ENCODE data around the gene SLC25A13.

SLC25A13 gene

GRCh38 chr7:96311967-96312366 lies 9.9 kb downstream of the SLC25A13 start:
- Histone ChIP-seq H3K27me3 (ENCODE audit: control insufficient read depth in 1 of 2, insufficient read depth in 2 of 2, low read length in 2 of 2) (no peaks in the 10 kb centered on the region), H3K4me1 (ENCODE audit: control insufficient read depth, insufficient read depth, low read length) (no peaks in the 10 kb centered on the region), H3K27ac (ENCODE audit: low read length) (no peak overlapping the region), H3K4me3 (ENCODE audit: low read length in 2 of 2) (no peak overlapping the region), H3K9me3 (ENCODE audit: control insufficient read depth in 2 of 2, low read length in 2 of 2) (no peaks in the 10 kb centered on the region), H3K9ac (ENCODE audit: low read length in 2 of 2) (no peak overlapping the region), H3K36me3 (ENCODE audit: control insufficient read depth in 2 of 2, insufficient read depth in 2 of 2, low read length in 2 of 2) (no peaks in the 10 kb centered on the region)

GRCh38 chr7:96310110-96310509 lies 11.8 kb downstream of the SLC25A13 start:
- no peak overlapping the region for H3K4me3 ChIP-seq (ENCODE audit: low read length in 2 of 2)
- H3K27ac ChIP-seq (ENCODE audit: low read length), result no peak overlapping the region
- H3K36me3 ChIP-seq (ENCODE audit: control insufficient read depth in 2 of 2, insufficient read depth in 2 of 2, low read length in 2 of 2), result no peaks in the 10 kb centered on the region
- no peaks in the 10 kb centered on the region for H3K27me3 ChIP-seq (ENCODE audit: control insufficient read depth in 1 of 2, insufficient read depth in 2 of 2, low read length in 2 of 2)
- no peak overlapping the region for H3K9ac ChIP-seq (ENCODE audit: low read length in 2 of 2)
- no peaks in the 10 kb centered on the region for H3K9me3 ChIP-seq (ENCODE audit: control insufficient read depth in 2 of 2, low read length in 2 of 2)
- H3K4me1 ChIP-seq (ENCODE audit: control insufficient read depth, insufficient read depth, low read length), result no peaks in the 10 kb centered on the region

GRCh38 chr7:96308950-96309263 lies 13.0 kb downstream of the SLC25A13 start:
- no peak overlapping the region for H3K27ac ChIP-seq (ENCODE audit: low read length)
- no peaks in the 10 kb centered on the region for H3K4me1 ChIP-seq (ENCODE audit: control insufficient read depth, insufficient read depth, low read length)
- H3K36me3 ChIP-seq (ENCODE audit: control insufficient read depth in 2 of 2, insufficient read depth in 2 of 2, low read length in 2 of 2), result no peaks in the 10 kb centered on the region
- no peaks in the 10 kb centered on the region for H3K9me3 ChIP-seq (ENCODE audit: control insufficient read depth in 2 of 2, low read length in 2 of 2)
- H3K27me3 ChIP-seq (ENCODE audit: control insufficient read depth in 1 of 2, insufficient read depth in 2 of 2, low read length in 2 of 2), result no peaks in the 10 kb centered on the region
- H3K9ac ChIP-seq (ENCODE audit: low read length in 2 of 2), result no peak overlapping the region
- H3K4me3 ChIP-seq (ENCODE audit: low read length in 2 of 2), result no peak overlapping the region

- Histone ChIP-seq H3K36me3 (ENCODE audit: control insufficient read depth in 2 of 2, insufficient read depth in 2 of 2, low read length in 2 of 2) (no peaks in the 10 kb centered on the region), H3K4me1 (ENCODE audit: control insufficient read depth, insufficient read depth, low read length) (no peaks in the 10 kb centered on the region), H3K9ac (ENCODE audit: low read length in 2 of 2) (no peak overlapping the region), H3K27ac (ENCODE audit: low read length) (no peak overlapping the region), H3K27me3 (ENCODE audit: control insufficient read depth in 1 of 2, insufficient read depth in 2 of 2, low read length in 2 of 2) (no peaks in the 10 kb centered on the region), H3K4me3 (ENCODE audit: low read length in 2 of 2) (no peak overlapping the region), H3K9me3 (ENCODE audit: control insufficient read depth in 2 of 2, low read length in 2 of 2) (no peaks in the 10 kb centered on the region)
Measured at GRCh38 chr7:96308253-96308949, 13.5 kb downstream of the SLC25A13 start.

- H3K9ac ChIP-seq (ENCODE audit: low read length in 2 of 2), result no peak overlapping the region
- H3K27ac ChIP-seq (ENCODE audit: low read length), result no peak overlapping the region
- no peaks in the 10 kb centered on the region for H3K36me3 ChIP-seq (ENCODE audit: control insufficient read depth in 2 of 2, insufficient read depth in 2 of 2, low read length in 2 of 2)
- no peak overlapping the region for H3K4me3 ChIP-seq (ENCODE audit: low read length in 2 of 2)
- H3K27me3 ChIP-seq (ENCODE audit: control insufficient read depth in 1 of 2, insufficient read depth in 2 of 2, low read length in 2 of 2), result no peaks in the 10 kb centered on the region
- H3K4me1 ChIP-seq (ENCODE audit: control insufficient read depth, insufficient read depth, low read length), result no peaks in the 10 kb centered on the region
- no peaks in the 10 kb centered on the region for H3K9me3 ChIP-seq (ENCODE audit: control insufficient read depth in 2 of 2, low read length in 2 of 2)
Measured at GRCh38 chr7:96306385-96307125, 15.3 kb downstream of the SLC25A13 start.

- no peaks in the 10 kb centered on the region for H3K36me3 ChIP-seq (ENCODE audit: control insufficient read depth in 2 of 2, insufficient read depth in 2 of 2, low read length in 2 of 2)
- H3K4me1 ChIP-seq (ENCODE audit: control insufficient read depth, insufficient read depth, low read length), result no peaks in the 10 kb centered on the region
- no peaks in the 10 kb centered on the region for H3K27me3 ChIP-seq (ENCODE audit: control insufficient read depth in 1 of 2, insufficient read depth in 2 of 2, low read length in 2 of 2)
- H3K4me3 ChIP-seq (ENCODE audit: low read length in 2 of 2), result no peak overlapping the region
- no peak overlapping the region for H3K9ac ChIP-seq (ENCODE audit: low read length in 2 of 2)
- no peak overlapping the region for H3K27ac ChIP-seq (ENCODE audit: low read length)
- no peaks in the 10 kb centered on the region for H3K9me3 ChIP-seq (ENCODE audit: control insufficient read depth in 2 of 2, low read length in 2 of 2)
Measured at GRCh38 chr7:96305915-96306314, 16.0 kb downstream of the SLC25A13 start.

- no peaks in the 10 kb centered on the region for H3K36me3 ChIP-seq (ENCODE audit: control insufficient read depth in 2 of 2, insufficient read depth in 2 of 2, low read length in 2 of 2)
- no peaks in the 10 kb centered on the region for H3K4me1 ChIP-seq (ENCODE audit: control insufficient read depth, insufficient read depth, low read length)
- no peak overlapping the region for H3K9ac ChIP-seq (ENCODE audit: low read length in 2 of 2)
- H3K27me3 ChIP-seq (ENCODE audit: control insufficient read depth in 1 of 2, insufficient read depth in 2 of 2, low read length in 2 of 2), result no peaks in the 10 kb centered on the region
- H3K9me3 ChIP-seq (ENCODE audit: control insufficient read depth in 2 of 2, low read length in 2 of 2), result no peaks in the 10 kb centered on the region
- H3K4me3 ChIP-seq (ENCODE audit: low read length in 2 of 2), result no peak overlapping the region
- no peak overlapping the region for H3K27ac ChIP-seq (ENCODE audit: low read length)
Measured at GRCh38 chr7:96304573-96304972, 17.3 kb downstream of the SLC25A13 start.

- Histone ChIP-seq H3K9ac (ENCODE audit: low read length in 2 of 2) (no peak overlapping the region), H3K27ac (ENCODE audit: low read length) (no peak overlapping the region), H3K4me3 (ENCODE audit: low read length in 2 of 2) (no peak overlapping the region), H3K9me3 (ENCODE audit: control insufficient read depth in 2 of 2, low read length in 2 of 2) (no peaks in the 10 kb centered on the region), H3K27me3 (ENCODE audit: control insufficient read depth in 1 of 2, insufficient read depth in 2 of 2, low read length in 2 of 2) (no peaks in the 10 kb centered on the region), H3K4me1 (ENCODE audit: control insufficient read depth, insufficient read depth, low read length) (no peaks in the 10 kb centered on the region), H3K36me3 (ENCODE audit: control insufficient read depth in 2 of 2, insufficient read depth in 2 of 2, low read length in 2 of 2) (no peaks in the 10 kb centered on the region)
Measured at GRCh38 chr7:96303686-96304443, 18.0 kb downstream of the SLC25A13 start.

GRCh38 chr7:96303105-96303685 lies 18.7 kb downstream of the SLC25A13 start:
- no peaks in the 10 kb centered on the region for H3K36me3 ChIP-seq (ENCODE audit: control insufficient read depth in 2 of 2, insufficient read depth in 2 of 2, low read length in 2 of 2)
- no peak overlapping the region for H3K27ac ChIP-seq (ENCODE audit: low read length)
- no peak overlapping the region for H3K9ac ChIP-seq (ENCODE audit: low read length in 2 of 2)
- no peaks in the 10 kb centered on the region for H3K9me3 ChIP-seq (ENCODE audit: control insufficient read depth in 2 of 2, low read length in 2 of 2)
- H3K4me1 ChIP-seq (ENCODE audit: control insufficient read depth, insufficient read depth, low read length), result no peaks in the 10 kb centered on the region
- H3K4me3 ChIP-seq (ENCODE audit: low read length in 2 of 2), result no peak overlapping the region
- no peaks in the 10 kb centered on the region for H3K27me3 ChIP-seq (ENCODE audit: control insufficient read depth in 1 of 2, insufficient read depth in 2 of 2, low read length in 2 of 2)

GRCh38 chr7:96300986-96301385 lies 20.9 kb downstream of the SLC25A13 start:
- Histone ChIP-seq H3K36me3 (ENCODE audit: control insufficient read depth in 2 of 2, insufficient read depth in 2 of 2, low read length in 2 of 2) (no peaks in the 10 kb centered on the region), H3K9ac (ENCODE audit: low read length in 2 of 2) (no peak overlapping the region), H3K27me3 (ENCODE audit: control insufficient read depth in 1 of 2, insufficient read depth in 2 of 2, low read length in 2 of 2) (no peaks in the 10 kb centered on the region), H3K4me3 (ENCODE audit: low read length in 2 of 2) (no peak overlapping the region), H3K4me1 (ENCODE audit: control insufficient read depth, insufficient read depth, low read length) (no peaks in the 10 kb centered on the region), H3K9me3 (ENCODE audit: control insufficient read depth in 2 of 2, low read length in 2 of 2) (no peaks in the 10 kb centered on the region), H3K27ac (ENCODE audit: low read length) (no peak overlapping the region)
